GM23338 (cell line): ENCODE measurements around the gene ETV1. TPM values are rescaled to one million over a fixed set of nuclear protein-coding genes. Genes with fewer than 3 reads are reported as not detected.

ENCODE experiments used
- ATAC-seq: fragments of 200-7000 bp; cut with Tn5 transposase; 3 replicates; pipeline ENCODE4 v1.9.1; 2020
- DNase-seq: peaks from one replicate; pipeline ENCODE4 v3.0.0-alpha.2; 2015; ENCODE audit warnings: low spot score
- H2AFZ ChIP-seq: fragments of 200-600 bp; sonication (generic); 2 replicates; pipeline ENCODE4 v1.8.0; 2016; ENCODE audit warnings: antibody characterized with exemption, mild to moderate bottlenecking, moderate library complexity
- H3F3A ChIP-seq: fragments of 200-600 bp; sonication (generic); replicated peaks from 2 replicates; pipeline ENCODE4 v1.8.0; 2017; ENCODE audit warnings: antibody characterized with exemption, mixed run types, low read depth
- H3K27ac ChIP-seq: fragments of 200-600 bp; sonication (generic); 2 replicates; pipeline ENCODE4 v1.6.1; 2016; ENCODE audit warnings: low read depth
- H3K27me3 ChIP-seq: fragments of 200-600 bp; sonication (generic); 2 replicates; pipeline ENCODE4 v1.8.0; 2016; ENCODE audit warnings: mild to moderate bottlenecking, mixed run types, moderate library complexity; ENCODE audit not compliant: insufficient read depth
- H3K36me3 ChIP-seq: fragments of 200-600 bp; sonication (generic); 2 replicates; pipeline ENCODE4 v1.8.0; 2016; ENCODE audit warnings: mild to moderate bottlenecking; ENCODE audit not compliant: insufficient read depth
- H3K4me1 ChIP-seq: fragments of 200-600 bp; sonication (generic); 2 replicates; pipeline ENCODE4 v1.8.0; 2016; ENCODE audit warnings: mild to moderate bottlenecking, moderate library complexity; ENCODE audit not compliant: insufficient read depth
- H3K4me2 ChIP-seq: fragments of 200-600 bp; sonication (generic); 2 replicates; pipeline ENCODE4 v1.7.1; 2017; ENCODE audit warnings: mixed run types
- H3K4me3 ChIP-seq: fragments of 200-600 bp; sonication (generic); 2 replicates; pipeline ENCODE4 v1.6.1; 2016; ENCODE audit warnings: mixed run types
- H3K79me2 ChIP-seq: fragments of 200-600 bp; sonication (generic); replicated peaks from 2 replicates; pipeline ENCODE4 v1.8.0; 2017; ENCODE audit warnings: mild to moderate bottlenecking; ENCODE audit not compliant: insufficient read depth
- H3K9me2 ChIP-seq: fragments of 200-600 bp; sonication (generic); 2 replicates; pipeline ENCODE4 v1.8.0; 2017; ENCODE audit not compliant: insufficient read depth
- H4K20me1 ChIP-seq: fragments of 200-600 bp; sonication (generic); replicated peaks from 2 replicates; pipeline ENCODE4 v1.8.0; 2017; ENCODE audit warnings: mild to moderate bottlenecking; ENCODE audit not compliant: insufficient read depth
- H3K27ac Mint-ChIP-seq: 2 replicates; pipeline ENCODE4 v1.8.0; 2020; ENCODE audit warnings: inconsistent platforms, mild to moderate bottlenecking, moderate library complexity, mixed read lengths
- H3K27me3 Mint-ChIP-seq: 3 replicates; pipeline ENCODE4 v1.8.0; 2022; ENCODE audit warnings: low read depth, mild to moderate bottlenecking, moderate library complexity, mixed read lengths, inconsistent platforms; ENCODE audit not compliant: insufficient read depth, poor library complexity
- H3K36me3 Mint-ChIP-seq: 3 replicates; pipeline ENCODE4 v1.8.0; 2021; ENCODE audit warnings: low read depth, mild to moderate bottlenecking, inconsistent platforms, moderate library complexity, mixed read lengths
- H3K4me1 Mint-ChIP-seq: 3 replicates; pipeline ENCODE4 v1.8.0; 2020; ENCODE audit warnings: mild to moderate bottlenecking, inconsistent platforms, mixed read lengths
- H3K4me3 Mint-ChIP-seq: 3 replicates; pipeline ENCODE4 v1.8.0; 2021; ENCODE audit warnings: moderate library complexity, mild to moderate bottlenecking, inconsistent platforms, mixed read lengths
- H3K9me3 Mint-ChIP-seq: 3 replicates; pipeline ENCODE4 v1.8.0; 2020; ENCODE audit warnings: moderate library complexity, mild to moderate bottlenecking, inconsistent platforms, mixed read lengths
- CREB1 ChIP-seq: fragments of 250-450 bp; sonication (Bioruptor Pico); IDR thresholded peaks from 2 replicates; pipeline ENCODE4 v1.5.0; 2020; ENCODE audit warnings: low read depth, mild to moderate bottlenecking, moderate library complexity
- STAT1 ChIP-seq: IDR thresholded peaks from one replicate; pipeline ENCODE4 v1.6.1; 2016; ENCODE audit warnings: antibody characterized with exemption; ENCODE audit not compliant: unreplicated experiment
- ZNF331 ChIP-seq: fragments of 250-450 bp; sonication (Bioruptor Pico); IDR thresholded peaks from 2 replicates; pipeline ENCODE4 v1.5.0; 2020; ENCODE audit warnings: low read depth, mild to moderate bottlenecking, moderate library complexity
- polyA plus RNA-seq: library from polyadenylated mRNA; unstranded; fragments of >200 nt; fragmentation: Nextera tagmentation; extraction: Ambion mirVana; gene quantifications from 2 replicates; pipeline ENCODE4 v1.2.1, GENCODE V29; 2016
- total RNA-seq: library from RNA; depleted of rRNA; stranded (reverse); fragments of >200 nt; shearing (Covaris generic); gene quantifications from 2 replicates; pipeline ENCODE4 v1.2.3, GENCODE V29; 2014
- TF ChIP-seq, protein P1 (sequence below): fragments of 250-450 bp; sonication (Bioruptor Pico); IDR thresholded peaks from 2 replicates; pipeline ENCODE4 v1.5.0; 2020; ENCODE audit warnings: mild to moderate bottlenecking, moderate library complexity
- TF ChIP-seq, protein P2 (sequence below): IDR thresholded peaks from 2 replicates; pipeline ENCODE4 v1.6.1; 2016; ENCODE audit warnings: antibody characterized with exemption

Gene ETV1
- total and polyA plus RNA-seq, 2 experiments from 2014 or later: 49.4 to 61.9 TPM

DNA sequence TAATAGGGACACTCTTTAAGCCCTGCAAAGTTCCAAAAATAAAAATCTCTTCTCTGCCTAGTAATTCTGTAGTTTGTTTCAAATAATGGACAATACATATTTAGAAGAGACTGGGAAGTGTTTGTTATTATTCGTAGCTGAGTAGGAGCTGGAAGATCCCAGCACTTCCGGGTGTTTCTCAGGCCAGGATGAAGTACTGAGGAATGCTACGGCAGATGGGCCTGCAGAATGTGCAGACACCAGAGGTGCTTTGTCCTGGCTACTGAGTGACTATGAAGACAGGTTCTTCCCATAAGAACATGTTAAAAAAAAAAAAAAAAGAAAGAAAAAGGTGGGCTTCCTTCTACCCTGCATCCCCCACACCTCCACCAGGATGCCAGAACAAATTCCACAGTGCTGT lies 36.1 kb downstream of the ETV1 start (continued):
- TF ChIP-seq, protein P1, sequence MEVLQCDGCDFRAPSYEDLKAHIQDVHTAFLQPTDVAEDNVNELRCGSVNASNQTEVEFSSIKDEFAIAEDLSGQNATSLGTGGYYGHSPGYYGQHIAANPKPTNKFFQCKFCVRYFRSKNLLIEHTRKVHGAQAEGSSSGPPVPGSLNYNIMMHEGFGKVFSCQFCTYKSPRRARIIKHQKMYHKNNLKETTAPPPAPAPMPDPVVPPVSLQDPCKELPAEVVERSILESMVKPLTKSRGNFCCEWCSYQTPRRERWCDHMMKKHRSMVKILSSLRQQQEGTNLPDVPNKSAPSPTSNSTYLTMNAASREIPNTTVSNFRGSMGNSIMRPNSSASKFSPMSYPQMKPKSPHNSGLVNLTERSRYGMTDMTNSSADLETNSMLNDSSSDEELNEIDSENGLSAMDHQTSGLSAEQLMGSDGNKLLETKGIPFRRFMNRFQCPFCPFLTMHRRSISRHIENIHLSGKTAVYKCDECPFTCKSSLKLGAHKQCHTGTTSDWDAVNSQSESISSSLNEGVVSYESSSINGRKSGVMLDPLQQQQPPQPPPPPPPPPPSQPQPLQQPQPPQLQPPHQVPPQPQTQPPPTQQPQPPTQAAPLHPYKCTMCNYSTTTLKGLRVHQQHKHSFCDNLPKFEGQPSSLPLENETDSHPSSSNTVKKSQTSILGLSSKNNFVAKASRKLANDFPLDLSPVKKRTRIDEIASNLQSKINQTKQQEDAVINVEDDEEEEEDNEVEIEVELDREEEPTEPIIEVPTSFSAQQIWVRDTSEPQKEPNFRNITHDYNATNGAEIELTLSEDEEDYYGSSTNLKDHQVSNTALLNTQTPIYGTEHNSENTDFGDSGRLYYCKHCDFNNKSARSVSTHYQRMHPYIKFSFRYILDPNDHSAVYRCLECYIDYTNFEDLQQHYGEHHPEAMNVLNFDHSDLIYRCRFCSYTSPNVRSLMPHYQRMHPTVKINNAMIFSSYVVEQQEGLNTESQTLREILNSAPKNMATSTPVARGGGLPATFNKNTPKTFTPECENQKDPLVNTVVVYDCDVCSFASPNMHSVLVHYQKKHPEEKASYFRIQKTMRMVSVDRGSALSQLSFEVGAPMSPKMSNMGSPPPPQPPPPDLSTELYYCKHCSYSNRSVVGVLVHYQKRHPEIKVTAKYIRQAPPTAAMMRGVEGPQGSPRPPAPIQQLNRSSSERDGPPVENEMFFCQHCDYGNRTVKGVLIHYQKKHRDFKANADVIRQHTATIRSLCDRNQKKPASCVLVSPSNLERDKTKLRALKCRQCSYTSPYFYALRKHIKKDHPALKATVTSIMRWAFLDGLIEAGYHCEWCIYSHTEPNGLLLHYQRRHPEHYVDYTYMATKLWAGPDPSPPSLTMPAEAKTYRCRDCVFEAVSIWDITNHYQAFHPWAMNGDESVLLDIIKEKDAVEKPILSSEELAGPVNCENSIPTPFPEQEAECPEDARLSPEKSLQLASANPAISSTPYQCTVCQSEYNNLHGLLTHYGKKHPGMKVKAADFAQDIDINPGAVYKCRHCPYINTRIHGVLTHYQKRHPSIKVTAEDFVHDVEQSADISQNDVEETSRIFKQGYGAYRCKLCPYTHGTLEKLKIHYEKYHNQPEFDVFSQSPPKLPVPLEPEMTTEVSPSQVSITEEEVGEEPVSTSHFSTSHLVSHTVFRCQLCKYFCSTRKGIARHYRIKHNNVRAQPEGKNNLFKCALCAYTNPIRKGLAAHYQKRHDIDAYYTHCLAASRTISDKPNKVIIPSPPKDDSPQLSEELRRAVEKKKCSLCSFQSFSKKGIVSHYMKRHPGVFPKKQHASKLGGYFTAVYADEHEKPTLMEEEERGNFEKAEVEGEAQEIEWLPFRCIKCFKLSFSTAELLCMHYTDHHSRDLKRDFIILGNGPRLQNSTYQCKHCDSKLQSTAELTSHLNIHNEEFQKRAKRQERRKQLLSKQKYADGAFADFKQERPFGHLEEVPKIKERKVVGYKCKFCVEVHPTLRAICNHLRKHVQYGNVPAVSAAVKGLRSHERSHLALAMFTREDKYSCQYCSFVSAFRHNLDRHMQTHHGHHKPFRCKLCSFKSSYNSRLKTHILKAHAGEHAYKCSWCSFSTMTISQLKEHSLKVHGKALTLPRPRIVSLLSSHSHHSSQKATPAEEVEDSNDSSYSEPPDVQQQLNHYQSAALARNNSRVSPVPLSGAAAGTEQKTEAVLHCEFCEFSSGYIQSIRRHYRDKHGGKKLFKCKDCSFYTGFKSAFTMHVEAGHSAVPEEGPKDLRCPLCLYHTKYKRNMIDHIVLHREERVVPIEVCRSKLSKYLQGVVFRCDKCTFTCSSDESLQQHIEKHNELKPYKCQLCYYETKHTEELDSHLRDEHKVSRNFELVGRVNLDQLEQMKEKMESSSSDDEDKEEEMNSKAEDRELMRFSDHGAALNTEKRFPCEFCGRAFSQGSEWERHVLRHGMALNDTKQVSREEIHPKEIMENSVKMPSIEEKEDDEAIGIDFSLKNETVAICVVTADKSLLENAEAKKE (CRISPR knock-in tag): no peak
- no peak for TF ChIP-seq CREB1

DNA sequence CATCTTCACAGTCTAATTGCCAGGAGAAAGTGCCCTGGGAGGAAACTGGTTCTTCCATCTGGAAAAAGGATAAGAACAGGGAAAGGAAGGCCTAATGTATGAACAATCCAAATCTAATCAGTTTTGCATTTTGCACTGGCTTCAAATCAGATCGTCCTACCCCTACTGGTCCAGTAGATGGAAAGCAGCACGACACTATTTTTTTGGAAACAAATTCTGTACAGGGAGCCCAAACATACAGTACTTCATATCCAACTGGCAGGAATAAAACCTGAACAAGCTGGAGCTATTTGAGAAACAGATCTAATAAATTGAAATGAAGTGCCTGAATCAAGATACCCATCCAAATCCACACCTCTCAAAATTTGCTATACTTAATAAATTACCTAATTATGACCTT lies 36.5 kb downstream of the ETV1 start:
- Mint-ChIP-seq H3K4me1 (peaks cover 52% of the 10 kb centered on the region; the same call in 2 of the 3 replicates), H3K4me3 (no peak overlapping the region), H3K27me3 (peaks cover 1% of the 10 kb centered on the region), H3K27ac (no peak overlapping the region), H3K36me3 (peaks cover 6% of the 10 kb centered on the region; the same call in 1 of the 3 replicates), H3K9me3 (no peaks in the 10 kb centered on the region)
- Histone ChIP-seq H3F3A (no peaks in the 10 kb centered on the region), H3K27me3 (no peaks in the 10 kb centered on the region), H3K9me2 (no peaks in the 10 kb centered on the region), H2AFZ (no peak overlapping the region), H3K36me3 (no peaks in the 10 kb centered on the region), H3K4me2 (no peak overlapping the region), H3K27ac (no peak overlapping the region), H3K4me1 (peaks cover 33% of the 10 kb centered on the region), H3K79me2 (peaks cover 65% of the 10 kb centered on the region), H4K20me1 (peaks cover 5% of the 10 kb centered on the region; the same call in 1 of the 2 replicates), H3K4me3 (no peak overlapping the region)
- no peak for ATAC-seq
- DNase-seq: no peak
- TF ChIP-seq ZNF331 (CRISPR knock-in tag): no peak
- TF ChIP-seq, protein P2, sequence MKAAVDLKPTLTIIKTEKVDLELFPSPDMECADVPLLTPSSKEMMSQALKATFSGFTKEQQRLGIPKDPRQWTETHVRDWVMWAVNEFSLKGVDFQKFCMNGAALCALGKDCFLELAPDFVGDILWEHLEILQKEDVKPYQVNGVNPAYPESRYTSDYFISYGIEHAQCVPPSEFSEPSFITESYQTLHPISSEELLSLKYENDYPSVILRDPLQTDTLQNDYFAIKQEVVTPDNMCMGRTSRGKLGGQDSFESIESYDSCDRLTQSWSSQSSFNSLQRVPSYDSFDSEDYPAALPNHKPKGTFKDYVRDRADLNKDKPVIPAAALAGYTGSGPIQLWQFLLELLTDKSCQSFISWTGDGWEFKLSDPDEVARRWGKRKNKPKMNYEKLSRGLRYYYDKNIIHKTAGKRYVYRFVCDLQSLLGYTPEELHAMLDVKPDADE: no peak
- no peak for TF ChIP-seq STAT1
- TF ChIP-seq, protein P1 (CRISPR knock-in tag): no peak
